HG02678 (cell line): ENCODE data around the gene OBSCN.

ENCODE experiments used
- ATAC-seq: cut with Tn5 transposase; IDR thresholded peaks from one replicate; pipeline ENCODE4 v1.9.1; 2021; ENCODE audit warnings: mild to moderate bottlenecking, moderate library complexity; ENCODE audit not compliant: unreplicated experiment

The OBSCN gene

GRCh38 chr1:228302086-228302485 lies 94.2 kb downstream of the OBSCN start:
- ATAC-seq, result no peak

DNA sequence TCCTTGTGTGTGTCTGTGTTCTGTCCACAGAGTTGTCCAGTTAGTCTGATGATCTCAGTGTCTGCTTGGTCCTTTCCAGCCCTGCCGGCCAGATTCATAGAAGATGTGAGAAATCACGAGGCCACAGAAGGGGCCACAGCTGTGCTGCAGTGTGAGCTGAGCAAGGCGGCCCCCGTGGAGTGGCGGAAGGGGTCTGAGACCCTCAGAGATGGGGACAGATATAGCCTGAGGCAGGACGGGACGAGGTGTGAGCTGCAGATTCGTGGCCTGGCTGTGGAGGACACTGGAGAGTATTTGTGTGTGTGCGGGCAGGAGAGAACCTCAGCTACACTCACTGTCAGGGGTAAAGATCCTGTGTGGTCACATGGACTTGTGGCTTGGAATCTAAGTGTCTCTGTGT lies 95.8 kb downstream of the OBSCN start:
- ATAC-seq, result no peak

- no peak for ATAC-seq
These were observed 96.4 kb downstream of the OBSCN start for GRCh38 chr1:228304225-228304624.

DNA sequence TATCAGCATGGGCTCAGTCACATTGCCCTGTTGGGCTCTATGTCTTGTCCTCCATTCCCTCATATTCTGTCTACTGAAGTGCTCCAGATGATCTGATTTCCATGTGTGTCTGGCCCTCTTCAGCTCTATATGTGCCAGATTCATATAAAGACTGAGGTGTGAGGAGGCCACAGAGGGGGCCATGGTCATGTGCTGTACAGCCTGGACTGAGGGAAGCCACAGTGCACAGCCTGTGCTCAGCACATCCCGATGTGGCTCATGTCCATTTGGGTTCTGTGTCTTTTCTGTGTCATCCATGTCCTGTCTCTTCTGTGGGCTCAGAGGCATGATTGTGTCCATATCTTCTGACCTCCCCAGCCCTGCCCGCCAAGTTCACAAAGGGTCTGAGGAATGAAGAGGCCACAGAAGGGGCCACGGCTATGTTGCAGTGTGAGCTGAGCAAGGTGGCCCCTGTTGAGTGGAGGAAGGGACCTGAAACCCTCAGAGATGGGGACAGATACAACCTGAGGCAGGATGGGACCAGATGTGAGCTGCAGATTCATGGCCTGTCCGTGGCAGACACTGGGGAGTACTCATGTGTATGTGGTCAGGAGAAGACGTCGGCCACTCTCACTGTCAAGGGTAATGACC lies 97.0 kb downstream of the OBSCN start:
- no peak for ATAC-seq

DNA sequence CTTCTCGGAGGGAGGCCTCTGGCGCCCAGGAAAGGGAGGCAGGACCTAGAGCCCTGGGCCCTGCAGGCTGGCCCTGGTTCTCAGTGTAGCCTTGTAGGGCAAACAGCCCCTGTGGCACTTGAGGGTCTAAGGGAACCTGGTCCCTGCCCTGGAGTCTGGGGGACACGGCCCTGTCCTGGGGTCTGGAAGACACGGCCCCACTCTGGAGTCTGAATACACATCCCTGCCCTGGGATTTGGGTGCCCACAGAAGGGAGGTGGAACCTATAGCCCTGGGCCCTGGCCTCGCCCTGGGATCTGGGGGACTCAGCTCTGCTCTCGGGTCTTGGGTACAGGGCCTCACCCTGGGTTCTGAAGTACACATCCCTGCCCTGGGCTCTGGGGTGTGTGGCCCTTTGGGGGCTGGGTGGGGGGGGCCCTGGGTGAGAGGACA lies 97.9 kb downstream of the OBSCN start:
- no peak for ATAC-seq

DNA sequence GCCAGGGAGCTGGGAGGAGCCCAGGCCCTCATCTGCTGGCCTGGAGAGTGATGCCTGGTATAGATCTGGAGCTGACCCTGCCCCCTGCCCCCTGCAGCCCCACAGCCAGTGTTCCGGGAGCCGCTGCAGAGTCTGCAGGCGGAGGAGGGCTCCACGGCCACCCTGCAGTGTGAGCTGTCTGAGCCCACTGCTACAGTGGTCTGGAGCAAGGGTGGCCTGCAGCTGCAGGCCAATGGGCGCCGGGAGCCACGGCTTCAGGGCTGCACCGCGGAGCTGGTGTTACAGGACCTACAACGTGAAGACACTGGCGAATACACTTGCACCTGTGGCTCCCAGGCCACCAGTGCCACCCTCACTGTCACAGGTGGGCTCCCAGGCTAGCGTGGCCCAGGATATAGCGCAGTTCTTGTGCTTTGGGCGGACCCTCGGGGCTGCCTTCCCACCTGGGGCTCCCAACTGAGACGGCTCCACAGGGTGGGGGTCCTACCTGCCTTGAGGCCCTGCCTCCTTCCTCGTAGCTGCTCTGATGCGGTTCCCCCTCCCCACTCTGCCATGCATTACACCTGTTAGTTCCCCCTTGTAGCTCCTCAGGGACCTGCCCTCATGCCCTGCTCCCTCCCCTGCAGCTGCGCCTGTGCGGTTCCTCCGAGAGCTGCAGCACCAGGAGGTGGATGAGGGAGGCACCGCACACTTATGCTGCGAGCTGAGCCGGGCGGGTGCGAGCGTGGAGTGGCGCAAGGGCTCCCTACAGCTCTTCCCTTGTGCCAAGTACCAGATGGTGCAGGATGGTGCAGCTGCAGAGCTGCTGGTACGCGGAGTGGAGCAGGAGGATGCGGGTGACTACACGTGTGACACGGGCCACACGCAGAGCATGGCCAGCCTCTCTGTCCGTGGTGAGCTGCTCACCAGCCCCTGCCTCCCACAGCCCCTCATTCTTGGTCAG lies 98.7 kb downstream of the OBSCN start:
- ATAC-seq, result no peak

GRCh38 chr1:228307218-228308023 lies 99.6 kb downstream of the OBSCN start:
- no peak for ATAC-seq

DNA sequence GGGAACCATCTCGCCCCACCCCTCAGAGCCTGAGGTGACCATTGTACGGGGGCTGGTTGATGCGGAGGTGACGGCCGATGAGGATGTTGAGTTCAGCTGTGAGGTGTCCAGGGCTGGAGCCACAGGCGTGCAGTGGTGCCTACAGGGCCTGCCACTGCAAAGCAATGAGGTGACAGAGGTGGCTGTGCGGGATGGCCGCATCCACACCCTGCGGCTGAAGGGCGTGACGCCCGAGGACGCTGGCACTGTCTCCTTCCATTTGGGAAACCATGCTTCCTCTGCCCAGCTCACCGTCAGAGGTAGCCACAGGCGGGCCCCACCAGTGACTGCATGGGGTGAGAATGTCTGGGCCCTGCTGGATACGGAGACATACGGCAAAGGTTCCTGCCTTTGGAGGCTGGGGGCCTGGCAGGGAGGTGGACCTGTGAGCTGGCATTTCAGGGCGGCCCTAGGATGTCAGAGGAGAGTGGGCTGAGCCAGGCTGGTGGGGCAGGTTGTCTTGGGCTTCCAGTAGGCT lies 100.3 kb downstream of the OBSCN start:
- ATAC-seq, result no peak

DNA sequence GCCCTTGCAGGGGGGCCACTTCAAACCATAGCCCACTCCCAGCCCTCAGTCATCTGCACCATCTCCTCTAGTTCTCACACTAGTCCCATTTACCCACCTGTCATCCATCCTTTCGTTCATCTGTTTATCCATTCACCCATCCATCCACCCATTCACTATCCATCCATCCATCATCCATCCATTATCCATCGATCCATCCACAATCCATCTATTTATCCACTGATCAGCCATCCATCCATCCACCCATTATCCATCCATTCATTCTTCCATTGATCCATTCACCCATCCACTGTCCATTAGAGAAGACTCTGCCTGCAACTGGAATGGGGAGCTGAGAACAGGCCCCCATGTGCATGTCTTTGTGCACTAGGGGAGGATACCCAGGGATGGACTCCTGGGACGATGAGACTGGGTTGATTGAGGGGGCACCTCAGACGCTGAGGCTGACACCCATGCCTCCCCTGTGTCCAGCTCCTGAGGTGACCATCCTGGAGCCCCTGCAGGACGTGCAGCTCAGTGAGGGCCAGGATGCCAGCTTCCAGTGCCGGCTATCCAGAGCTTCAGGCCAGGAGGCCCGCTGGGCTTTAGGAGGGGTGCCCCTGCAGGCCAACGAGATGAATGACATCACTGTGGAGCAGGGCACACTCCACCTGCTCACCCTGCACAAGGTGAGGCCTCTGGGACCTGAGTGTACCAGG lies 100.9 kb downstream of the OBSCN start:
- no peak for ATAC-seq

GRCh38 chr1:228309326-228310067 lies 101.7 kb downstream of the OBSCN start:
- no peak for ATAC-seq

- no peak for ATAC-seq
These were observed 102.4 kb downstream of the OBSCN start for GRCh38 chr1:228310162-228310792.

DNA sequence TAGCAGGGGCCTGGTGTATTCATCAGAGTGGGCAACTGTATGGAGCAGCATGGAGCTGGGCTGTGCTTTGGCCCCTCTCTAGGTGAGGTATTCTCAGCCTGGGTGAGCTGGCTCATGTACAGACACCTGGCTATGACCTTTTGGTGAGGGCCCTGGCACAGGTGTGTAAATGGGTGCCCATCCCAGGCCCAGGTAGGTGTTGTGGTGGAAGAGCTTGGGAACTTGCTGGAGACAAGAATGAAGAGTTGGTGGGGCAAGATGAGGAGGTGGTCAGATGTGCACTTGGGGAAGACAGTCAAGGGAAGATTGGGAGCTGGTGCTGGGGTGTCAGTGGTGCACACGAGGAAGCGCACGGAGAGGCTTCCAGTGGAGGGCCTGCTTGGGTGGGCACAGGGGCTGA lies 103.2 kb downstream of the OBSCN start:
- no peak for ATAC-seq

- no peak for ATAC-seq
These were observed 104.4 kb downstream of the OBSCN start for GRCh38 chr1:228312136-228312764.

- ATAC-seq, result no peak
These were observed 105.9 kb downstream of the OBSCN start for GRCh38 chr1:228313536-228314277.

DNA sequence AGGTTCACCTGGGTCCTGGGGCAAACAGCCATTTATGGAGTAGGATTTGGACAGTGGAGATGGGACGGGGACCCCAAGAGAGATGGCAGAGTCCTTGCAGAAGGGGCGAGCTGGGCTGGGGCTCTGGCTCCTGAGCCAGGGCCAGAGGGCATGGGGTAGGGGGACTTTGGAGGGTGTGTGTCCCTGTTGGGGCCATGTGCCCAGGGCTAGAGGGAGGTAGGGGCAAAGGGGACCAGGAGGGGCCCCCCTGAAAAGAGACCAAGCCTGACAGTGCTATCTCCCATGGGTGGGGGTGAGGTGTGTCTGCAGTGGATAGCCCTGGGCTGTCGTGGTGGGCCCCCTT lies 106.4 kb downstream of the OBSCN start:
- ATAC-seq, result no peak

DNA sequence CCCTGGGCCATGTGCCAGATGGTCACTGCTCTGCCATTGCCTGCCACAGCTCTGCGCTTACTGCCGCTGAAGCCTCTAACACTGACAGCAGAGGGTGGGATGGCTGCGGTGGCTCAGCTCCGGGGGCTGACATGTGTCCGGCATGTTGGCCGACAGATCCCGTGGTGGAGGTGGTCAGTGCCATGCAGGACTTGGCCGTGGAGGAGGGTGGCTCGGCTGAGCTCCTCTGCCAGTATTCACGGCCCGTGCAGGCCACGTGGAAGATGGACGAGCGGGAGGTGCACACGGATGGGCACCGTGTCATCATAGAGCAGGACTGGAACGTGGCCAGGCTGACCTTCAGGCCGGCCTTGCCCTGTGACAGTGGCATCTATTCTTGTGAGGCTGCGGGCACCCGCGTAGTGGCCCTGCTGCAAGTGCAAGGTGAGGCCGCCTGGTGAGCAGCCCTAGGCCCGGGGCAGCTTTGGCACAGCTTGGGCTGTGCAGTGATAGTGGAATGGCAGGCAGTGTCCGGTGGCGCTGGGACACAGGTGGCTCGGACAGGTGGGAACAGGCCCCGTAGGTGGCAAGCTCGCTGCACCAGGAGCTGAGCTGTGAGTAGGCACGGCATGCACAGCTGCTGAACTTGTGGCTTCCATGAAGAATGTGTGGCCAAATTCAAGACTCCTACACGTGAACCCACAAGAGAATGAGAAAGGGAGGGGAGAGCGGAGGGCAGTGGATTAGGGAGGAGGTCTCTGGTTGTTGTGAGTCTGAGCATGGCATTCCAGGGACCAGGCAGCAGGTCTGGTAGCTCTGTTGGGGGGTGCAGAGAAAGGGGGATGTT lies 107.0 kb downstream of the OBSCN start:
- ATAC-seq, result no peak

DNA sequence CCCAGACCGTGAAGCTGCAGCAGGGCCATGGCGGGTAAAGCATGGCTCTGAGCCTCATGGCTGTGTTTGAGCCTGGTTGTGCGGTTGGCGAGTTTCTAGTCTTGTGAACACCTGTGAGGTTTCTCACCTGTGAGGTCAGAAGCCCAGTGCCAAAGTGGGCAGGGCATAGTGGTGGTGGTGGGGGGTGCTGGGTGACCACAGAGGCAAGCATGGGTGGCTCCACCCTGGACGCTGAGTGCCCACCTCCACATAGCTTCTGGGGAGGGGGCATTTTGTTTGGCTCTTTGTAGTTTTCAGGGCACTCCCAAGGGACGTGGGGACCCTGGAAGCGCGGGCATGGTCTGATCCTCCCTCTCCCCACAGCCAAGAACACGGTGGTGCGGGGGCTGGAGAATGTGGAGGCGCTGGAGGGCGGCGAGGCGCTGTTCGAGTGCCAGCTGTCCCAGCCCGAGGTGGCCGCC lies 107.7 kb downstream of the OBSCN start:
- ATAC-seq, result no peak
